Fibroblast of the aortic adventitia (primary cell): ENCODE results near the gene SRGAP3. TPM values are rescaled to one million over a fixed set of nuclear protein-coding genes. Genes with fewer than 3 reads are reported as not detected.
A peak's percentile ranks its signal among the peaks of the same experiment; 100 is the strongest.

Source experiments
- DNase-seq: peaks from one replicate; pipeline ENCODE4 v3.0.0-alpha.2; 2010; ENCODE audit warnings: low read depth
- H3K4me3 ChIP-seq: 2 replicates; pipeline ENCODE4 v1.5.1; 2011; ENCODE audit warnings: low read depth, mild to moderate bottlenecking, control low read depth, low read length, moderate library complexity
- CTCF ChIP-seq: IDR thresholded peaks from 2 replicates; pipeline ENCODE4 v1.5.1; 2011; ENCODE audit warnings: mild to moderate bottlenecking, low read length, control low read depth, inconsistent platforms; ENCODE audit not compliant: insufficient read depth
- total RNA-seq: library from RNA; depleted of rRNA; stranded (reverse); fragments of >200 nt; gene quantifications from 2 replicates; pipeline ENCODE4 v1.2.3, GENCODE V29; 2012; ENCODE audit warnings: low replicate concordance

SRGAP3 gene
- total RNA-seq, 1 donor = 4.6 TPM

DNA sequence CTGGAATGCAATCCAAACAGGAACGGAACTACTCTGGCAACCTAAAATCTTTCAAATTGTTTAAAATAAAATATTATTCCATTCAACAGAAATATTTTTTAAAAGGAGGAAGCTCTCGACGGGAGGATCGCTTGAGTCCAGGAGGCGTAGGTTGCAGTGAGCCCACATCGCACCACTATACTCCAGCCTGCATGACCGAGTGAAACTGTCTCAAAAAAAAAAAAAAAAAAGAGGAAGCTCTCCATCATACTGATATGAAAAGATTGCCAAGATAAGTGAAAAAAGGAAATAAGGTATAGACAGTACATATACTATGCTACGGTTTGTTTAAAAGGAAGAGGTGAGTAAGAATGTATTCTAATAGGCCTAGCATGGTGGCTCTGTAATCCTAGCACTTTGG, 289.8 kb downstream of the SRGAP3 start:
- TF ChIP-seq CTCF = no peak
- H3K4me3 ChIP-seq = no peak overlapping the region
- no peak for DNase-seq

GRCh38 chr3:8954938-8955763, 294.3 kb downstream of the SRGAP3 start:
- DNase-seq = peak; percentile 87
- peak; percentile 45 for TF ChIP-seq CTCF
- no peak overlapping the region for H3K4me3 ChIP-seq

DNA sequence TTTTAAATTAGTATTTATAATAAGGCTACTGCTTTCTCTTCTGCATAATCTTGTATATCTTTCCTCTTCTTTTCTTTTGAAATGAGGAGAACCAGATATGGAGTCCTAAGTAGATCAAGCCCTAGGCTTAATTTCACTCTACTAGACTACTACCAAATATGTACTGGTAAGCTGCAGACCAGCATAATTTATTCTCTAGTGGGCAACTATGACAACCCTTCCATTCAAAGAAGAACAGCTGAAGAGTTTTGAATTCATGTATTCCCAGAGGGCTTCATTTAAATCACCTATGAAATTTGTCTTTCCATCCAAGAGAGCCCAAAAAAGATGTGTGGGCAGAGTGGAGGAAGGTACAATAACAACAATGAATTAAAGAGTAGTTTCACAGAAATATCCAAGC, 296.1 kb downstream of the SRGAP3 start:
- no peak for TF ChIP-seq CTCF
- H3K4me3 ChIP-seq = no peak overlapping the region
- DNase-seq = no peak

GRCh38 chr3:8952130-8952529, 297.3 kb downstream of the SRGAP3 start:
- no peak for TF ChIP-seq CTCF
- H3K4me3 ChIP-seq = no peak overlapping the region
- DNase-seq = no peak

GRCh38 chr3:8945890-8946600, 303.4 kb downstream of the SRGAP3 start:
- TF ChIP-seq CTCF = no peak
- H3K4me3 ChIP-seq = no peak overlapping the region
- no peak for DNase-seq

- H3K4me3 ChIP-seq = no peak overlapping the region
- no peak for TF ChIP-seq CTCF
- no peak for DNase-seq
Measured at GRCh38 chr3:8942746-8943488, 306.5 kb downstream of the SRGAP3 start.
